Liver (tissue), 9 donors: ENCODE results near the gene NFIA. TPM values are rescaled to one million over a fixed set of nuclear protein-coding genes. Genes with fewer than 3 reads are reported as not detected.

Experiments used
- DNase-seq: peaks from one replicate; pipeline ENCODE4 v3.0.0-alpha.2; 2017; ENCODE audit warnings: low spot score
- H3K27ac ChIP-seq, 2 donors: one replicate each; pipeline ENCODE4 v1.7.0; 2013; ENCODE audit warnings: inconsistent platforms in 2 of 2, low read length in 2 of 2, control low read depth in 1 of 2, low read depth in 1 of 2, mild to moderate bottlenecking in 1 of 2
- H3K27me3 ChIP-seq, 4 donors: one replicate each; pipeline versions ENCODE4 v1.6.1 to v1.7.0; 2013; ENCODE audit warnings: low read length in 3 of 4, inconsistent platforms in 1 of 4, mild to moderate bottlenecking in 1 of 4, moderate library complexity in 1 of 4; ENCODE audit not compliant: control insufficient read depth in 4 of 4, insufficient read depth in 4 of 4
- H3K36me3 ChIP-seq, 4 donors: one replicate each; pipeline versions ENCODE4 v1.6.1 to v1.7.0; 2013; ENCODE audit warnings: low read length in 3 of 4, mild to moderate bottlenecking in 3 of 4, low read depth in 1 of 4, moderate library complexity in 1 of 4; ENCODE audit not compliant: control insufficient read depth in 4 of 4, insufficient read depth in 3 of 4
- H3K4me1 ChIP-seq, 4 donors: one replicate each; pipeline versions ENCODE4 v1.6.1 to v1.7.0; 2013; ENCODE audit warnings: low read length in 3 of 4, mild to moderate bottlenecking in 3 of 4, moderate library complexity in 1 of 4; ENCODE audit not compliant: control insufficient read depth in 4 of 4, insufficient read depth in 4 of 4
- H3K4me3 ChIP-seq, 3 donors: one replicate each; pipeline versions ENCODE4 v1.6.1 to v1.7.0; 2013; ENCODE audit warnings: low read length in 3 of 3, control low read depth in 1 of 3, low read depth in 1 of 3, mild to moderate bottlenecking in 1 of 3
- H3K9ac ChIP-seq, 2 donors: one replicate each; pipeline ENCODE4 v1.7.0; 2013; ENCODE audit warnings: low read length in 2 of 2, mild to moderate bottlenecking in 2 of 2, moderate library complexity in 2 of 2, control low read depth in 1 of 2, low read depth in 1 of 2
- H3K9me3 ChIP-seq, 4 donors: one replicate each; pipeline versions ENCODE4 v1.6.1 to v1.7.0; 2013; ENCODE audit warnings: low read length in 3 of 4; ENCODE audit not compliant: control insufficient read depth in 4 of 4
- ATF3 ChIP-seq: IDR thresholded peaks from 2 replicates; pipeline ENCODE4 v1.6.1; 2016; ENCODE audit warnings: antibody characterized with exemption
- CTCF ChIP-seq: fragments of 150-350 bp; IDR thresholded peaks from 2 replicates; pipeline ENCODE4 v1.5.1; 2017; ENCODE audit warnings: improper control_type of control experiment, low read depth, low read length; ENCODE audit not compliant: missing input control
- EGR1 ChIP-seq, 2 donors: IDR thresholded peaks; 2 replicates each; pipeline ENCODE4 v1.6.1; 2016 to 2018; ENCODE audit warnings: antibody characterized with exemption in 2 of 2, low read depth in 2 of 2
- FOXA1 ChIP-seq: IDR thresholded peaks from 2 replicates; pipeline ENCODE4 v1.6.1; 2016; ENCODE audit warnings: antibody characterized with exemption
- FOXA2 ChIP-seq: IDR thresholded peaks from 2 replicates; pipeline ENCODE4 v1.6.1; 2016; ENCODE audit warnings: antibody characterized with exemption
- GABPA ChIP-seq, 2 donors: IDR thresholded peaks in 1 of 2; conservative IDR thresholded peaks in 1 of 2; 2 replicates each; pipeline ENCODE4 v1.6.1; 2016; ENCODE audit warnings: antibody characterized with exemption in 2 of 2, mild to moderate bottlenecking in 1 of 2, moderate library complexity in 1 of 2
- HNF4A ChIP-seq, 2 donors: conservative IDR thresholded peaks; 2 replicates each; pipeline ENCODE4 v1.6.1; 2016; ENCODE audit warnings: antibody characterized with exemption in 2 of 2, mild to moderate bottlenecking in 2 of 2
- HNF4G ChIP-seq: IDR thresholded peaks from 2 replicates; pipeline ENCODE4 v1.6.1; 2016; ENCODE audit warnings: antibody characterized with exemption
- JUND ChIP-seq, 2 donors: IDR thresholded peaks; 2 replicates each; pipeline ENCODE4 v1.6.1; 2016; ENCODE audit warnings: antibody characterized with exemption in 2 of 2
- MAX ChIP-seq: IDR thresholded peaks from 2 replicates; pipeline ENCODE4 v1.6.1; 2016; ENCODE audit warnings: antibody characterized with exemption
- NR2F2 ChIP-seq: IDR thresholded peaks from 2 replicates; pipeline ENCODE4 v1.6.1; 2016; ENCODE audit warnings: antibody characterized with exemption
- RAD21 ChIP-seq, 2 donors: IDR thresholded peaks; 2 replicates each; pipeline ENCODE4 v1.6.1; 2016; ENCODE audit warnings: antibody characterized with exemption in 2 of 2, mild to moderate bottlenecking in 2 of 2
- REST ChIP-seq: IDR thresholded peaks from 2 replicates; pipeline ENCODE4 v1.6.1; 2016; ENCODE audit warnings: antibody characterized with exemption, mild to moderate bottlenecking
- RXRA ChIP-seq, 2 donors: IDR thresholded peaks; 2 replicates each; pipeline ENCODE4 v1.6.1; 2017 to 2018; ENCODE audit warnings: antibody characterized with exemption in 2 of 2, mild to moderate bottlenecking in 1 of 2
- SP1 ChIP-seq: IDR thresholded peaks from 2 replicates; pipeline ENCODE4 v1.6.1; 2018; ENCODE audit warnings: antibody characterized with exemption, mild to moderate bottlenecking
- TAF1 ChIP-seq: conservative IDR thresholded peaks from 2 replicates; pipeline ENCODE4 v1.6.1; 2016; ENCODE audit warnings: antibody characterized with exemption, mild to moderate bottlenecking
- YY1 ChIP-seq: IDR thresholded peaks from 2 replicates; pipeline ENCODE4 v1.6.1; 2016; ENCODE audit warnings: antibody characterized with exemption, mild to moderate bottlenecking
- ZBTB33 ChIP-seq: IDR thresholded peaks from 2 replicates; pipeline ENCODE4 v1.6.1; 2016; ENCODE audit warnings: antibody characterized with exemption
- WGBS: extraction: QIAGEN DNeasy Blood & Tissue Kit; methylation state at CpG from one replicate; pipeline ENCODE4 v1.1.7; 2013; 5-methylcytosine and 5-hydroxymethylcytosine counted together
- polyA plus RNA-seq, 2 donors: library from polyadenylated mRNA; stranded (reverse) in 1 of 2; unstranded in 1 of 2; fragments of 200-250 nt in 1 of 2; fragments of >200 nt in 1 of 2; fragmentation: Nextera tagmentation in 1 of 2; extraction: Ambion mirVana in 1 of 2; gene quantifications; one replicate each; pipeline versions ENCODE4 v1.2.1 to v1.2.3, GENCODE V29; 2013 to 2015
- total RNA-seq, 2 donors: library from RNA; depleted of rRNA; stranded (reverse); fragments of >200 nt; gene quantifications; one replicate each; pipeline ENCODE4 v1.2.3, GENCODE V29; 2014
- donor health status: healthy.
- donor health status: healthy.
- donor health status: healthy.
- donor health status: healthy.
- donor health status: healthy.

Gene NFIA
- total and polyA plus RNA-seq, 4 donors: 6.8 to 53.7 (median 22.2) TPM

GRCh38 chr1:61143821-61144424, 61.6 kb downstream of the NFIA start:
- Histone ChIP-seq H3K27ac (no peak overlapping the region), H3K9ac (no peak overlapping the region), H3K9me3 (no peaks in the 10 kb centered on the region), H3K4me1 (peaks cover 8 to 47% (median 40%) of the 10 kb centered on the region in 4 donors), H3K36me3 (no peaks in the 10 kb centered on the region), H3K27me3 (no peaks in the 10 kb centered on the region), H3K4me3 (no peak overlapping the region)
- WGBS: 82% methylated on average over 5 of the region's 5 CpGs
- TF ChIP-seq YY1 (no peak), HNF4G (no peak), JUND (IDR thresholded peaks at IDR 0.05) (no peak), ATF3 (no peak), RXRA (IDR thresholded peaks at IDR 0.05) (no peak), HNF4A (conservative IDR thresholded peaks at IDR 0.05) (no peak), TAF1 (no peak), FOXA1 (no peak), ZBTB33 (no peak), RAD21 (IDR thresholded peaks at IDR 0.05) (no peak), SP1 (no peak), NR2F2 (no peak), GABPA (IDR thresholded peaks at IDR 0.05 in 1 of 2, conservative IDR thresholded peaks at IDR 0.05 in 1 of 2) (no peak), MAX (no peak), FOXA2 (no peak), EGR1 (IDR thresholded peaks at IDR 0.05; ENCODE audit: low read depth in 2 of 2) (no peak), REST (no peak)
- DNase-seq: no peak

GRCh38 chr1:61149010-61149860, 66.9 kb downstream of the NFIA start:
- no peaks in the 10 kb centered on the region for H3K9me3 ChIP-seq
- no peak for DNase-seq
- H3K9ac ChIP-seq: no peak overlapping the region
- no peak overlapping the region for H3K4me3 ChIP-seq
- no peak for TF ChIP-seq HNF4G
- TF ChIP-seq ZBTB33: no peak
- no peak for TF ChIP-seq GABPA (IDR thresholded peaks at IDR 0.05 in 1 of 2, conservative IDR thresholded peaks at IDR 0.05 in 1 of 2)
- no peak for TF ChIP-seq CTCF
- no peak for TF ChIP-seq MAX
- TF ChIP-seq EGR1 (IDR thresholded peaks at IDR 0.05; ENCODE audit: low read depth in 2 of 2): no peak
- TF ChIP-seq FOXA1: no peak
- TF ChIP-seq TAF1: no peak
- no peak for TF ChIP-seq ATF3
- no peak for TF ChIP-seq YY1
- TF ChIP-seq RAD21 (IDR thresholded peaks at IDR 0.05): no peak
- TF ChIP-seq JUND (IDR thresholded peaks at IDR 0.05): no peak
- TF ChIP-seq SP1: no peak
- TF ChIP-seq NR2F2: no peak
- TF ChIP-seq FOXA2: no peak
- no peak overlapping the region for H3K27ac ChIP-seq
- 90% methylated on average over 1 of the region's 1 CpG for WGBS
- no peaks in the 10 kb centered on the region for H3K27me3 ChIP-seq
- H3K36me3 ChIP-seq: no peaks in the 10 kb centered on the region
- H3K4me1 ChIP-seq: peaks cover 6 to 34% (median 20%) of the 10 kb centered on the region in 4 donors
